Endothelial cell (in vitro differentiated cells): ENCODE results near the gene CHST9. TPM values are rescaled to one million over a fixed set of nuclear protein-coding genes. Genes with fewer than 3 reads are reported as not detected.

ENCODE experiments used
- DNase-seq: peaks from one replicate; pipeline ENCODE4 v3.0.0; 2021; ENCODE audit warnings: low spot score
- H3K27ac Mint-ChIP-seq: one replicate; pipeline ENCODE4 v1.8.0; 2021; ENCODE audit warnings: mixed read lengths, inconsistent platforms; ENCODE audit not compliant: unreplicated experiment
- H3K27me3 Mint-ChIP-seq: one replicate; pipeline ENCODE4 v1.8.0; 2021; ENCODE audit warnings: mild to moderate bottlenecking, moderate library complexity, mixed read lengths, inconsistent platforms; ENCODE audit not compliant: unreplicated experiment
- H3K36me3 Mint-ChIP-seq: one replicate; pipeline ENCODE4 v1.8.0; 2021; ENCODE audit warnings: mild to moderate bottlenecking, low read depth, mixed read lengths, inconsistent platforms; ENCODE audit not compliant: unreplicated experiment
- H3K4me1 Mint-ChIP-seq: one replicate; pipeline ENCODE4 v1.8.0; 2021; ENCODE audit warnings: mild to moderate bottlenecking, mixed read lengths, inconsistent platforms; ENCODE audit not compliant: unreplicated experiment
- H3K4me3 Mint-ChIP-seq: one replicate; pipeline ENCODE4 v1.8.0; 2021; ENCODE audit warnings: mild to moderate bottlenecking, mixed read lengths, inconsistent platforms; ENCODE audit not compliant: unreplicated experiment
- H3K9me3 Mint-ChIP-seq: one replicate; pipeline ENCODE4 v1.8.0; 2021; ENCODE audit warnings: mixed read lengths, inconsistent platforms; ENCODE audit not compliant: unreplicated experiment
- total RNA-seq: library from RNA; stranded (reverse); fragmentation: NEBNext Ultra II Directional; extraction: Animal tissue kit (Norgen Biotek cat#: 25700); gene quantifications from one replicate; pipeline ENCODE4 v1.2.1, GENCODE V29; 2021; ENCODE audit not compliant: unreplicated experiment
- TF ChIP-seq, protein P1 (sequence below): fragments of 200-600 bp; sonication (generic); IDR thresholded peaks from one replicate; pipeline ENCODE4 v1.5.0; 2021; ENCODE audit warnings: antibody characterized with exemption; ENCODE audit not compliant: unreplicated experiment

The CHST9 gene
- total RNA-seq, 1 donor from 2014 or later, result 4.7 TPM

- H3K4me3 Mint-ChIP-seq, result no peak overlapping the region
- DNase-seq, result no peak
- H3K9me3 Mint-ChIP-seq, result no peaks in the 10 kb centered on the region
- peaks cover 15% of the 10 kb centered on the region for H3K4me1 Mint-ChIP-seq
- TF ChIP-seq, protein P1, sequence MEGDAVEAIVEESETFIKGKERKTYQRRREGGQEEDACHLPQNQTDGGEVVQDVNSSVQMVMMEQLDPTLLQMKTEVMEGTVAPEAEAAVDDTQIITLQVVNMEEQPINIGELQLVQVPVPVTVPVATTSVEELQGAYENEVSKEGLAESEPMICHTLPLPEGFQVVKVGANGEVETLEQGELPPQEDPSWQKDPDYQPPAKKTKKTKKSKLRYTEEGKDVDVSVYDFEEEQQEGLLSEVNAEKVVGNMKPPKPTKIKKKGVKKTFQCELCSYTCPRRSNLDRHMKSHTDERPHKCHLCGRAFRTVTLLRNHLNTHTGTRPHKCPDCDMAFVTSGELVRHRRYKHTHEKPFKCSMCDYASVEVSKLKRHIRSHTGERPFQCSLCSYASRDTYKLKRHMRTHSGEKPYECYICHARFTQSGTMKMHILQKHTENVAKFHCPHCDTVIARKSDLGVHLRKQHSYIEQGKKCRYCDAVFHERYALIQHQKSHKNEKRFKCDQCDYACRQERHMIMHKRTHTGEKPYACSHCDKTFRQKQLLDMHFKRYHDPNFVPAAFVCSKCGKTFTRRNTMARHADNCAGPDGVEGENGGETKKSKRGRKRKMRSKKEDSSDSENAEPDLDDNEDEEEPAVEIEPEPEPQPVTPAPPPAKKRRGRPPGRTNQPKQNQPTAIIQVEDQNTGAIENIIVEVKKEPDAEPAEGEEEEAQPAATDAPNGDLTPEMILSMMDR, result no peak
- peaks cover 9% of the 10 kb centered on the region for H3K27me3 Mint-ChIP-seq
- H3K27ac Mint-ChIP-seq, result no peak overlapping the region
- no peaks in the 10 kb centered on the region for H3K36me3 Mint-ChIP-seq
These were observed 258.9 kb downstream of the CHST9 start for GRCh38 chr18:26926066-26926675.

GRCh38 chr18:26925313-26925712, 259.8 kb downstream of the CHST9 start:
- Mint-ChIP-seq H3K4me3 (no peak overlapping the region), H3K27ac (no peak overlapping the region), H3K36me3 (no peaks in the 10 kb centered on the region), H3K9me3 (no peaks in the 10 kb centered on the region), H3K4me1 (peaks cover 15% of the 10 kb centered on the region), H3K27me3 (peaks cover 9% of the 10 kb centered on the region)
- DNase-seq, result no peak
- TF ChIP-seq, protein P1, result no peak

DNA sequence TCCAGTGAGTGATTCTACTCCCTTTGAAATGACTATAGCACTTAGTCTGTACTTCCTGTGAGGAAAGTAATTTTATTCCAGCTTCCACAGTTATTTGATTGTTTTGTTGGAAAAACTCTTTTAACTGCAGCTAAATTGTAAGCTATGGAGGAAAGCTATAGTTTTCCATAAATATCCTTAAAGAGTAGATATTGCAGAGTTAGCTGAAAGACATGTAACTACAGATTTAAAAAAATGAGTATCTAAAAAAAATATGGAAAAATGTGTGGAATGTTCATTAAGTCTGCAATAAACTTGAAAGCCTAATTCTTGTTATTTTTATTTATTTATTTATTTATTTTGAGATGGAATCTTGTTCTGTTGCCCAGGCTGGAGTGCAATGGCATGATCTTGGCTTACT, 262.8 kb downstream of the CHST9 start:
- Mint-ChIP-seq H3K27me3 (peaks cover 2% of the 10 kb centered on the region), H3K27ac (no peak overlapping the region), H3K4me1 (peaks cover 11% of the 10 kb centered on the region), H3K36me3 (no peaks in the 10 kb centered on the region), H3K4me3 (no peak overlapping the region), H3K9me3 (no peaks in the 10 kb centered on the region)
- no peak for DNase-seq
- TF ChIP-seq, protein P1, result no peak

GRCh38 chr18:26920644-26921043, 264.5 kb downstream of the CHST9 start:
- Mint-ChIP-seq H3K27me3 (no peaks in the 10 kb centered on the region), H3K4me3 (no peak overlapping the region), H3K27ac (no peak overlapping the region), H3K4me1 (peaks cover 5% of the 10 kb centered on the region), H3K36me3 (no peaks in the 10 kb centered on the region), H3K9me3 (no peaks in the 10 kb centered on the region)
- TF ChIP-seq, protein P1, result no peak
- DNase-seq, result no peak

DNA sequence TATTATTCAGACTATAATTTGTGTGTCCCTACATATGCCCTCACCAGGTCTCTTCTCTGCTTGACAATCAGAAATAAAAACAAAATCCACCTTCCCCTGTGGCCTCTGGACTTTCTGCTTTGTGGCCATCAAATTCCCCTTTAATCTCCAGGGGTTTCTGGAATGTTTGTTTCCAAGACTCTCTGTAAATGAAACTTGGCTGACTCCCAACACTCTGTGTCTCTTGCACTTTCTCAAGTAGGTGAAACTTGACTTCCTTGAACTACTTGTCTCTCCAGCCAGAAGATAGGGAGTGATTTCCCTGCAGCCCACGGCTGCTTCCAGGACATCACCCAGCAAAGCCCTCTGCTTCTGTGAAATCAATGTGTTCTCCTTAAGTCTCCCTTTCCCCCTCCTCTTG, 265.5 kb downstream of the CHST9 start:
- no peaks in the 10 kb centered on the region for H3K36me3 Mint-ChIP-seq
- H3K4me3 Mint-ChIP-seq, result no peak overlapping the region
- TF ChIP-seq, protein P1, result no peak
- H3K4me1 Mint-ChIP-seq, result no peaks in the 10 kb centered on the region
- H3K27ac Mint-ChIP-seq, result no peak overlapping the region
- H3K9me3 Mint-ChIP-seq, result no peaks in the 10 kb centered on the region
- H3K27me3 Mint-ChIP-seq, result no peaks in the 10 kb centered on the region
- no peak for DNase-seq
